GM23338 (cell line): ENCODE results near the gene SEC22A. TPM values are rescaled to one million over a fixed set of nuclear protein-coding genes. Genes with fewer than 3 reads are reported as not detected.
"Not testable (repeated sequence)": the region's sequence is repeated elsewhere in the genome, so short reads cannot be mapped to it uniquely, and the experiment has no call there.

Source experiments
- ATAC-seq: fragments of 200-7000 bp; cut with Tn5 transposase; 3 replicates; pipeline ENCODE4 v1.9.1; 2020
- DNase-seq: peaks from one replicate; pipeline ENCODE4 v3.0.0-alpha.2; 2015; ENCODE audit warnings: low spot score
- H2AFZ ChIP-seq: fragments of 200-600 bp; sonication (generic); 2 replicates; pipeline ENCODE4 v1.8.0; 2016; ENCODE audit warnings: antibody characterized with exemption, mild to moderate bottlenecking, moderate library complexity
- H3F3A ChIP-seq: fragments of 200-600 bp; sonication (generic); replicated peaks from 2 replicates; pipeline ENCODE4 v1.8.0; 2017; ENCODE audit warnings: antibody characterized with exemption, mixed run types, low read depth
- H3K27ac ChIP-seq: fragments of 200-600 bp; sonication (generic); 2 replicates; pipeline ENCODE4 v1.6.1; 2016; ENCODE audit warnings: low read depth
- H3K27me3 ChIP-seq: fragments of 200-600 bp; sonication (generic); 2 replicates; pipeline ENCODE4 v1.8.0; 2016; ENCODE audit warnings: mild to moderate bottlenecking, mixed run types, moderate library complexity; ENCODE audit not compliant: insufficient read depth
- H3K36me3 ChIP-seq: fragments of 200-600 bp; sonication (generic); 2 replicates; pipeline ENCODE4 v1.8.0; 2016; ENCODE audit warnings: mild to moderate bottlenecking; ENCODE audit not compliant: insufficient read depth
- H3K4me1 ChIP-seq: fragments of 200-600 bp; sonication (generic); 2 replicates; pipeline ENCODE4 v1.8.0; 2016; ENCODE audit warnings: mild to moderate bottlenecking, moderate library complexity; ENCODE audit not compliant: insufficient read depth
- H3K4me2 ChIP-seq: fragments of 200-600 bp; sonication (generic); 2 replicates; pipeline ENCODE4 v1.7.1; 2017; ENCODE audit warnings: mixed run types
- H3K4me3 ChIP-seq: fragments of 200-600 bp; sonication (generic); 2 replicates; pipeline ENCODE4 v1.6.1; 2016; ENCODE audit warnings: mixed run types
- H3K79me2 ChIP-seq: fragments of 200-600 bp; sonication (generic); replicated peaks from 2 replicates; pipeline ENCODE4 v1.8.0; 2017; ENCODE audit warnings: mild to moderate bottlenecking; ENCODE audit not compliant: insufficient read depth
- H3K9me2 ChIP-seq: fragments of 200-600 bp; sonication (generic); 2 replicates; pipeline ENCODE4 v1.8.0; 2017; ENCODE audit not compliant: insufficient read depth
- H4K20me1 ChIP-seq: fragments of 200-600 bp; sonication (generic); replicated peaks from 2 replicates; pipeline ENCODE4 v1.8.0; 2017; ENCODE audit warnings: mild to moderate bottlenecking; ENCODE audit not compliant: insufficient read depth
- H3K27ac Mint-ChIP-seq: 2 replicates; pipeline ENCODE4 v1.8.0; 2020; ENCODE audit warnings: inconsistent platforms, mild to moderate bottlenecking, moderate library complexity, mixed read lengths
- H3K27me3 Mint-ChIP-seq: 3 replicates; pipeline ENCODE4 v1.8.0; 2022; ENCODE audit warnings: low read depth, mild to moderate bottlenecking, moderate library complexity, mixed read lengths, inconsistent platforms; ENCODE audit not compliant: insufficient read depth, poor library complexity
- H3K36me3 Mint-ChIP-seq: 3 replicates; pipeline ENCODE4 v1.8.0; 2021; ENCODE audit warnings: low read depth, mild to moderate bottlenecking, inconsistent platforms, moderate library complexity, mixed read lengths
- H3K4me1 Mint-ChIP-seq: 3 replicates; pipeline ENCODE4 v1.8.0; 2020; ENCODE audit warnings: mild to moderate bottlenecking, inconsistent platforms, mixed read lengths
- H3K4me3 Mint-ChIP-seq: 3 replicates; pipeline ENCODE4 v1.8.0; 2021; ENCODE audit warnings: moderate library complexity, mild to moderate bottlenecking, inconsistent platforms, mixed read lengths
- H3K9me3 Mint-ChIP-seq: 3 replicates; pipeline ENCODE4 v1.8.0; 2020; ENCODE audit warnings: moderate library complexity, mild to moderate bottlenecking, inconsistent platforms, mixed read lengths
- CREB1 ChIP-seq: fragments of 250-450 bp; sonication (Bioruptor Pico); IDR thresholded peaks from 2 replicates; pipeline ENCODE4 v1.5.0; 2020; ENCODE audit warnings: low read depth, mild to moderate bottlenecking, moderate library complexity
- CTCF ChIP-seq, 2 experiments: fragments of 200-600 bp in 1 of 2; sonication (generic) in 1 of 2; conservative IDR thresholded peaks; 2 replicates each; pipeline versions ENCODE4 v1.5.1 to v1.6.1; 2016 to 2017; ENCODE audit warnings: antibody characterized with exemption in 2 of 2, low read depth in 2 of 2, mild to moderate bottlenecking in 2 of 2, moderate library complexity in 1 of 2
- EZH2 ChIP-seq: fragments of 200-600 bp; sonication (generic); IDR thresholded peaks from one replicate; pipeline ENCODE4 v1.8.0; 2017; ENCODE audit warnings: antibody characterized with exemption, mild to moderate bottlenecking, low read depth; ENCODE audit not compliant: unreplicated experiment
- EZH2phosphoT487 ChIP-seq: fragments of 200-600 bp; sonication (generic); IDR thresholded peaks from one replicate; pipeline ENCODE4 v1.8.1; 2018; ENCODE audit warnings: antibody characterized with exemption; ENCODE audit not compliant: unreplicated experiment
- JUNB ChIP-seq: IDR thresholded peaks from one replicate; pipeline ENCODE4 v1.6.1; 2016; ENCODE audit warnings: antibody characterized with exemption; ENCODE audit not compliant: unreplicated experiment
- POLR2AphosphoS5 ChIP-seq: IDR thresholded peaks from 2 replicates; pipeline ENCODE4 v1.6.1; 2016; ENCODE audit warnings: antibody characterized with exemption, low read depth
- REST ChIP-seq: IDR thresholded peaks from one replicate; pipeline ENCODE4 v1.6.1; 2018; ENCODE audit warnings: antibody characterized with exemption; ENCODE audit not compliant: unreplicated experiment
- ZNF331 ChIP-seq: fragments of 250-450 bp; sonication (Bioruptor Pico); IDR thresholded peaks from 2 replicates; pipeline ENCODE4 v1.5.0; 2020; ENCODE audit warnings: low read depth, mild to moderate bottlenecking, moderate library complexity
- polyA plus RNA-seq: library from polyadenylated mRNA; unstranded; fragments of >200 nt; fragmentation: Nextera tagmentation; extraction: Ambion mirVana; gene quantifications from 2 replicates; pipeline ENCODE4 v1.2.1, GENCODE V29; 2016
- total RNA-seq: library from RNA; depleted of rRNA; stranded (reverse); fragments of >200 nt; shearing (Covaris generic); gene quantifications from 2 replicates; pipeline ENCODE4 v1.2.3, GENCODE V29; 2014
- TF ChIP-seq, protein P1 (sequence below): fragments of 250-450 bp; sonication (Bioruptor Pico); IDR thresholded peaks from 2 replicates; pipeline ENCODE4 v1.5.0; 2020; ENCODE audit warnings: mild to moderate bottlenecking, moderate library complexity
- TF ChIP-seq, protein P2 (sequence below): IDR thresholded peaks from 2 replicates; pipeline ENCODE4 v1.6.1; 2016; ENCODE audit warnings: antibody characterized with exemption

SEC22A gene
- total and polyA plus RNA-seq, 2 experiments from 2014 or later: 11.2 to 24.1 TPM

DNA sequence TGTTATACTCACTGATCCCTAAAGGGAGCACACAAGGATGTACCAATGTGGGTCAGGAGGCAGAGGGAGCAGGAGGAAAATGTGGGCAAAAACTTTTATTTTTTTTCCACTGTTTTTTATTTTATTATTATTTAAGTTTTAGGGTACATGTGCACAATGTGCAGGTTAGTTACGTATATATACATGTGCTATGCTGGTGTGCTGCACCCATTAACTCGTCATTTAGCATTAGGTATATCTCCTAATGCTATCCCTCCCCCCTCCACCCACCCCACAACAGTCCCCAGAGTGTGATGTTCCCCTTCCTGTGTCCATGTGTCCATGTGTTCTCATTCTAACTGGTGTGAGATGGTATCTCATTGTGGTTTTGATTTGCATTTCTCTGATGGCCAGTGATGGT, 37.4 kb downstream of the SEC22A start:
- not testable (repeated sequence) for H3K4me3 ChIP-seq, H3K79me2 ChIP-seq, H3K9me3 Mint-ChIP-seq, ATAC-seq, H3K4me1 Mint-ChIP-seq, H4K20me1 ChIP-seq, H3K9me2 ChIP-seq, H3K4me1 ChIP-seq, H3K4me2 ChIP-seq, H2AFZ ChIP-seq, H3K36me3 Mint-ChIP-seq, H3K36me3 ChIP-seq, H3K27me3 ChIP-seq, DNase-seq, H3K27ac Mint-ChIP-seq, H3K4me3 Mint-ChIP-seq, H3K27me3 Mint-ChIP-seq, H3K27ac ChIP-seq, H3F3A ChIP-seq

- Histone ChIP-seq H3K4me1 (no peaks in the 10 kb centered on the region), H3K79me2 (no peaks in the 10 kb centered on the region), H3F3A (no peaks in the 10 kb centered on the region), H3K4me2 (no peak overlapping the region), H3K27ac (no peak overlapping the region), H3K36me3 (no peaks in the 10 kb centered on the region), H2AFZ (no peak overlapping the region), H3K27me3 (no peaks in the 10 kb centered on the region), H4K20me1 (no peaks in the 10 kb centered on the region), H3K9me2 (no peaks in the 10 kb centered on the region), H3K4me3 (no peak overlapping the region)
- H3K4me1 Mint-ChIP-seq: peaks cover 6% of the 10 kb centered on the region
- H3K36me3 Mint-ChIP-seq: no peaks in the 10 kb centered on the region
- DNase-seq (no peak), ATAC-seq (no peak)
- no peaks in the 10 kb centered on the region for H3K9me3 Mint-ChIP-seq
- H3K4me3 Mint-ChIP-seq: no peak overlapping the region
- no peak overlapping the region for H3K27ac Mint-ChIP-seq
- H3K27me3 Mint-ChIP-seq: peaks cover 3% of the 10 kb centered on the region
- TF ChIP-seq CREB1 (CRISPR knock-in tag) (no peak), CTCF (conservative IDR thresholded peaks at IDR 0.05; ENCODE audit: low read depth in 2 of 2) (no peak), JUNB (no peak), POLR2AphosphoS5 (no peak), REST (no peak), EZH2phosphoT487 (no peak), EZH2 (no peak), ZNF331 (CRISPR knock-in tag) (no peak)
- TF ChIP-seq, protein P1, sequence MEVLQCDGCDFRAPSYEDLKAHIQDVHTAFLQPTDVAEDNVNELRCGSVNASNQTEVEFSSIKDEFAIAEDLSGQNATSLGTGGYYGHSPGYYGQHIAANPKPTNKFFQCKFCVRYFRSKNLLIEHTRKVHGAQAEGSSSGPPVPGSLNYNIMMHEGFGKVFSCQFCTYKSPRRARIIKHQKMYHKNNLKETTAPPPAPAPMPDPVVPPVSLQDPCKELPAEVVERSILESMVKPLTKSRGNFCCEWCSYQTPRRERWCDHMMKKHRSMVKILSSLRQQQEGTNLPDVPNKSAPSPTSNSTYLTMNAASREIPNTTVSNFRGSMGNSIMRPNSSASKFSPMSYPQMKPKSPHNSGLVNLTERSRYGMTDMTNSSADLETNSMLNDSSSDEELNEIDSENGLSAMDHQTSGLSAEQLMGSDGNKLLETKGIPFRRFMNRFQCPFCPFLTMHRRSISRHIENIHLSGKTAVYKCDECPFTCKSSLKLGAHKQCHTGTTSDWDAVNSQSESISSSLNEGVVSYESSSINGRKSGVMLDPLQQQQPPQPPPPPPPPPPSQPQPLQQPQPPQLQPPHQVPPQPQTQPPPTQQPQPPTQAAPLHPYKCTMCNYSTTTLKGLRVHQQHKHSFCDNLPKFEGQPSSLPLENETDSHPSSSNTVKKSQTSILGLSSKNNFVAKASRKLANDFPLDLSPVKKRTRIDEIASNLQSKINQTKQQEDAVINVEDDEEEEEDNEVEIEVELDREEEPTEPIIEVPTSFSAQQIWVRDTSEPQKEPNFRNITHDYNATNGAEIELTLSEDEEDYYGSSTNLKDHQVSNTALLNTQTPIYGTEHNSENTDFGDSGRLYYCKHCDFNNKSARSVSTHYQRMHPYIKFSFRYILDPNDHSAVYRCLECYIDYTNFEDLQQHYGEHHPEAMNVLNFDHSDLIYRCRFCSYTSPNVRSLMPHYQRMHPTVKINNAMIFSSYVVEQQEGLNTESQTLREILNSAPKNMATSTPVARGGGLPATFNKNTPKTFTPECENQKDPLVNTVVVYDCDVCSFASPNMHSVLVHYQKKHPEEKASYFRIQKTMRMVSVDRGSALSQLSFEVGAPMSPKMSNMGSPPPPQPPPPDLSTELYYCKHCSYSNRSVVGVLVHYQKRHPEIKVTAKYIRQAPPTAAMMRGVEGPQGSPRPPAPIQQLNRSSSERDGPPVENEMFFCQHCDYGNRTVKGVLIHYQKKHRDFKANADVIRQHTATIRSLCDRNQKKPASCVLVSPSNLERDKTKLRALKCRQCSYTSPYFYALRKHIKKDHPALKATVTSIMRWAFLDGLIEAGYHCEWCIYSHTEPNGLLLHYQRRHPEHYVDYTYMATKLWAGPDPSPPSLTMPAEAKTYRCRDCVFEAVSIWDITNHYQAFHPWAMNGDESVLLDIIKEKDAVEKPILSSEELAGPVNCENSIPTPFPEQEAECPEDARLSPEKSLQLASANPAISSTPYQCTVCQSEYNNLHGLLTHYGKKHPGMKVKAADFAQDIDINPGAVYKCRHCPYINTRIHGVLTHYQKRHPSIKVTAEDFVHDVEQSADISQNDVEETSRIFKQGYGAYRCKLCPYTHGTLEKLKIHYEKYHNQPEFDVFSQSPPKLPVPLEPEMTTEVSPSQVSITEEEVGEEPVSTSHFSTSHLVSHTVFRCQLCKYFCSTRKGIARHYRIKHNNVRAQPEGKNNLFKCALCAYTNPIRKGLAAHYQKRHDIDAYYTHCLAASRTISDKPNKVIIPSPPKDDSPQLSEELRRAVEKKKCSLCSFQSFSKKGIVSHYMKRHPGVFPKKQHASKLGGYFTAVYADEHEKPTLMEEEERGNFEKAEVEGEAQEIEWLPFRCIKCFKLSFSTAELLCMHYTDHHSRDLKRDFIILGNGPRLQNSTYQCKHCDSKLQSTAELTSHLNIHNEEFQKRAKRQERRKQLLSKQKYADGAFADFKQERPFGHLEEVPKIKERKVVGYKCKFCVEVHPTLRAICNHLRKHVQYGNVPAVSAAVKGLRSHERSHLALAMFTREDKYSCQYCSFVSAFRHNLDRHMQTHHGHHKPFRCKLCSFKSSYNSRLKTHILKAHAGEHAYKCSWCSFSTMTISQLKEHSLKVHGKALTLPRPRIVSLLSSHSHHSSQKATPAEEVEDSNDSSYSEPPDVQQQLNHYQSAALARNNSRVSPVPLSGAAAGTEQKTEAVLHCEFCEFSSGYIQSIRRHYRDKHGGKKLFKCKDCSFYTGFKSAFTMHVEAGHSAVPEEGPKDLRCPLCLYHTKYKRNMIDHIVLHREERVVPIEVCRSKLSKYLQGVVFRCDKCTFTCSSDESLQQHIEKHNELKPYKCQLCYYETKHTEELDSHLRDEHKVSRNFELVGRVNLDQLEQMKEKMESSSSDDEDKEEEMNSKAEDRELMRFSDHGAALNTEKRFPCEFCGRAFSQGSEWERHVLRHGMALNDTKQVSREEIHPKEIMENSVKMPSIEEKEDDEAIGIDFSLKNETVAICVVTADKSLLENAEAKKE: no peak
- TF ChIP-seq, protein P2, sequence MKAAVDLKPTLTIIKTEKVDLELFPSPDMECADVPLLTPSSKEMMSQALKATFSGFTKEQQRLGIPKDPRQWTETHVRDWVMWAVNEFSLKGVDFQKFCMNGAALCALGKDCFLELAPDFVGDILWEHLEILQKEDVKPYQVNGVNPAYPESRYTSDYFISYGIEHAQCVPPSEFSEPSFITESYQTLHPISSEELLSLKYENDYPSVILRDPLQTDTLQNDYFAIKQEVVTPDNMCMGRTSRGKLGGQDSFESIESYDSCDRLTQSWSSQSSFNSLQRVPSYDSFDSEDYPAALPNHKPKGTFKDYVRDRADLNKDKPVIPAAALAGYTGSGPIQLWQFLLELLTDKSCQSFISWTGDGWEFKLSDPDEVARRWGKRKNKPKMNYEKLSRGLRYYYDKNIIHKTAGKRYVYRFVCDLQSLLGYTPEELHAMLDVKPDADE: no peak
Measured at GRCh38 chr3:123239756-123240155, 38.0 kb downstream of the SEC22A start.
